Measurements from ENCODE around the gene OR7C1.

DNA sequence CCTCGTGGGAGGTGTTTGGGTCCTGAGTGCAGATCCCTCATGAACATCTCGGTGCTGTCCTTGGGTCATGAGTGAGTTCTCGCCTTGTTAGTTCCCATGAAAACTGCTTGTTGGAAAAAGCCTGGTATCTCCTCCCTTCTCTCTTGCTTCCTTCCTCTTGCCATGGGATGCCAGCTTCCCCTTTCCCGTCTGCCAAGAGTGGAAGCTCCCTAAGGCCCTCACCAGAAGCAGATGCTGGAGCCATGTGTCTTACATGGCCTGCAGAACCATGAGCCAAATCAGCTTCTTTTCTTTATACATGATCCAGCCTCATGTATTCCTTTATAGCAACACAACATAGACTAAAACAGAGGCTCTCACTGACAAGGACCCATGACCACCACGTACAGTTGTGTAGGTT is 64.8 kb downstream of the OR7C1 start:
- TF ChIP-seq, protein P1, sequence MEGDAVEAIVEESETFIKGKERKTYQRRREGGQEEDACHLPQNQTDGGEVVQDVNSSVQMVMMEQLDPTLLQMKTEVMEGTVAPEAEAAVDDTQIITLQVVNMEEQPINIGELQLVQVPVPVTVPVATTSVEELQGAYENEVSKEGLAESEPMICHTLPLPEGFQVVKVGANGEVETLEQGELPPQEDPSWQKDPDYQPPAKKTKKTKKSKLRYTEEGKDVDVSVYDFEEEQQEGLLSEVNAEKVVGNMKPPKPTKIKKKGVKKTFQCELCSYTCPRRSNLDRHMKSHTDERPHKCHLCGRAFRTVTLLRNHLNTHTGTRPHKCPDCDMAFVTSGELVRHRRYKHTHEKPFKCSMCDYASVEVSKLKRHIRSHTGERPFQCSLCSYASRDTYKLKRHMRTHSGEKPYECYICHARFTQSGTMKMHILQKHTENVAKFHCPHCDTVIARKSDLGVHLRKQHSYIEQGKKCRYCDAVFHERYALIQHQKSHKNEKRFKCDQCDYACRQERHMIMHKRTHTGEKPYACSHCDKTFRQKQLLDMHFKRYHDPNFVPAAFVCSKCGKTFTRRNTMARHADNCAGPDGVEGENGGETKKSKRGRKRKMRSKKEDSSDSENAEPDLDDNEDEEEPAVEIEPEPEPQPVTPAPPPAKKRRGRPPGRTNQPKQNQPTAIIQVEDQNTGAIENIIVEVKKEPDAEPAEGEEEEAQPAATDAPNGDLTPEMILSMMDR (IDR thresholded peaks at IDR 0.05; ENCODE audit: poor library complexity) = no peak
- no peak for TF ChIP-seq EZH2 (IDR thresholded peaks at IDR 0.05; ENCODE audit: borderline replicate concordance)
